Measurements from ENCODE around the gene MYL12A. TPM values are rescaled to one million over a fixed set of nuclear protein-coding genes. Genes with fewer than 3 reads are reported as not detected.
"Not testable (repeated sequence)": the region's sequence is repeated elsewhere in the genome, so short reads cannot be mapped to it uniquely, and the experiment has no call there.

MYL12A gene
- total RNA-seq, 1 donor from 2014 or later: 481 TPM

- peaks cover 58% of the 10 kb centered on the region for H3K36me3 ChIP-seq
- ATAC-seq: no peak
- intact Hi-C loops (cut with DNase I): no loop called here
These were observed 25.4 kb downstream of the MYL12A start for GRCh38 chr18:3273042-3273441.

GRCh38 chr18:3277643-3278213 lies 30.1 kb downstream of the MYL12A start:
- Histone ChIP-seq H3K4me1 (peaks cover 12% of the 10 kb centered on the region), H3K36me3 (peaks cover 66% of the 10 kb centered on the region)
- H3K27me3 ChIP-seq (ENCODE audit: low read depth); H3K9me3 ChIP-seq; H3K4me3 ChIP-seq; intact Hi-C loops (cut with DNase I); ATAC-seq; H3K27ac ChIP-seq; DNase-seq: not testable (repeated sequence)

More at GRCh38 chr18:3273042-3273441, 25.4 kb downstream of the MYL12A start:
- Histone ChIP-seq H3K9me3 (no peaks in the 10 kb centered on the region), H3K4me3 (no peak overlapping the region), H3K27me3 (ENCODE audit: low read depth) (no peaks in the 10 kb centered on the region), H3K4me1 (peaks cover 30% of the 10 kb centered on the region), H3K27ac (no peak overlapping the region)
- DNase-seq: no peak
- no peak for TF ChIP-seq CTCF (IDR thresholded peaks at IDR 0.05)

DNA sequence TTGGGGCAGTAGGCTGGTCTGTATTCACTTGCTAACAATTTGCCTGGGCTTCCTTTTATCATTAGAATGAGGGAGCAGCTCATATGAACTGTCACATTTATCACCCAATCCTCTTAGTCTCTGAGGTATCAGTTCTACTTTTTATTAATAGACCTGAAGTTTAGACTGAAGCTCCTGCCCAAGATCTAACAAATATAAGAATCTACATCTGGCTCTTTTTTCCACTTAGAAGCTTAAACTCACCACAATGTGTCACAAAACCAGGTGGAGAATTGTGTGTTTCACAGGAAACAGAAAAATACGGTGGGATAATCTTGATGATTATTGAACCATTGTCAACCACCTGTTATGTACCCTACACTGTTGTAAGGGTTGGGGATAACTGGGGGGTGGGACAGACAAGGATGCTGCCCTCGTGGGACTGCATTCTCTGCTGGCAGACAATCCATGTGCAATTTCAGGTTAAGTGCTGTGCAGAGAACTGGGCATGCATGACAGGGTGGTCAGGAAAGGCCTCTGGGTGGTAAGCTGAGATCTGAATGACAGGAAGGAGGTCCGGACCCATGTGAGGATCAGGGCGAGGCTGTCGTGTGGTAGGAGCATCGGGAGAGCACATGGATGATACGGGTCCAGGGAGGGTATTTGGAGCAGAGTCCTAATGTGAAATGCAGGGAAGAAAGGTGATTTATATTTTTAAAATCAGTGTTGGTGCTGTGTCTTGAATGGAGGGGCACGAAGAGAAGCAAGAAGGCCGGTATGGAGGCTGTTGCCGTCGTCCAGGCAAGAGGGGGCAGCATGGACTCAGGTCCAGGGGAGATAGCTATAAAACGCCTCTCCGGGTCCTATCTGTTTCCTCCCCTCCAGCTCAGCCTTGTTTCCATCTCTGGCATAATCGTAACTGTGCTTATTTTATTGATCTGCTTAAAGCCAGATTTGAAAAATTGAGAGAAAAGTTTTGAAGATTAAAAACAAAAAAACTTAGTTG lies 31.9 kb downstream of the MYL12A start:
- Histone ChIP-seq H3K4me1 (peaks cover 20% of the 10 kb centered on the region), H3K4me3 (no peak overlapping the region), H3K9me3 (no peaks in the 10 kb centered on the region), H3K27me3 (ENCODE audit: low read depth) (no peaks in the 10 kb centered on the region), H3K27ac (no peak overlapping the region), H3K36me3 (peaks cover 49% of the 10 kb centered on the region)
- intact Hi-C loops (cut with DNase I): loop anchor here (5.0 to 10.0 kb wide), 2 partner anchors 175 to 388 kb away; partner anchors contain the start of gene TGIF1
- DNase-seq: no peak
- TF ChIP-seq CTCF (IDR thresholded peaks at IDR 0.05): no peak
- peak in 1 of 2 donors; percentile 13 for ATAC-seq

DNA sequence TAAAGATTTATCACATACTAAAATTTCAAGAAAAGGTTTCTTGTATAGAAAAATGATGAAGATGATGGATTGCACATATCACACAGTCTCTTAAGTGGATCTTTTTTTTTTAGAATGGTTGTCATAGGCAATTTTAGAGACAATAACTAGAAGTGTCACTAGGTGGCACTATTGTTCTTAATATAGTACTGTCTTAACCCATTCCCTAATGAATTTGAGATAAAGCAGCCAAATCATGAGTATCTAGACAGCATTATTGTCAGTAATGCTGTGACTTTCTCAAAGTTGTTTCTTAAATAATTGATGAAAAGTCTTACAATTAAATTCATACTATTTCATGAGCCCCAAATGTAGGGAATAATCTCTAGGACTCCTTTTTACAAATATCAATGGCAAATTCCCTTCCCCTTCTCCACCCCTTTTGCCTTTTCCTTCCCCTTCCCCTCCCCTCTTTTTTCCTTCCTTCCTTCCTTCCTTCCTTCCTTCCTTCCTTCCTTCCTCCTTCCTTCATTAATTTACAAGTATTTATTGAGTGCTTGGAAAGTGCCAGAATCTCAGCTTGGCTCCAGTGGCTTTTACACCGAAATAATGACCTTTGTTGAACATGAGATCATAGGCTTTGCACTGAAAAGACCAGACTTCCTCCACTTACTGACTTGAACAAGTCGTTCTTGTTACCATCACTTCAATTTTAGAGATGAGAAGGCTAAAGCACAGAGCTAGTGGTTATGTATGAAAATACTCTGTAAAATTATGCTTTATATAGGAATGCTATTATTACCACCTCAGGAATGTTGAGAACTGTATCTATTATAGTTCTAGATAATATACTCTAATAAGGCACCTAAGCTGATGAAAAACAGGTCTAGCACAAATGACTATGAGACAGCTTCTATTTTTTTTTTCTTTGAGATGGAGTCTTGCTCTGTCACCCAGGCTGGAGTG lies 34.1 kb downstream of the MYL12A start:
- intact Hi-C loops (cut with DNase I): loop anchor here (5.0 to 10.0 kb wide), 2 partner anchors 173 to 386 kb away; partner anchors contain the start of gene TGIF1
- Histone ChIP-seq H3K27ac (no peak overlapping the region), H3K4me3 (no peak overlapping the region), H3K36me3 (peaks cover 26% of the 10 kb centered on the region), H3K27me3 (ENCODE audit: low read depth) (no peaks in the 10 kb centered on the region), H3K9me3 (no peaks in the 10 kb centered on the region), H3K4me1 (peaks cover 20% of the 10 kb centered on the region)
- no peak for DNase-seq
- ATAC-seq: peak; percentile 82 to 88
- TF ChIP-seq CTCF (IDR thresholded peaks at IDR 0.05): peak; percentile 69

GRCh38 chr18:3283253-3283863 lies 35.8 kb downstream of the MYL12A start:
- H3K27me3 ChIP-seq (ENCODE audit: low read depth): no peaks in the 10 kb centered on the region
- intact Hi-C loops (cut with DNase I): loop anchor here (5.0 to 10.0 kb wide), 2 partner anchors 171 to 384 kb away; partner anchors contain the start of gene TGIF1
- TF ChIP-seq CTCF (IDR thresholded peaks at IDR 0.05): no peak
- no peak for ATAC-seq
- H3K36me3 ChIP-seq: peaks cover 10% of the 10 kb centered on the region
- no peak for DNase-seq
- peaks cover 20% of the 10 kb centered on the region for H3K4me1 ChIP-seq
- H3K4me3 ChIP-seq: peak overlapping the region; percentile 27
- H3K9me3 ChIP-seq: no peaks in the 10 kb centered on the region
- H3K27ac ChIP-seq: peak overlapping the region; percentile 31

All from lower lobe of right lung (tissue), 2 donors.